Spleen (tissue), 11 donors: ENCODE results near the gene CUZD1. TPM values are rescaled to one million over a fixed set of nuclear protein-coding genes. Genes with fewer than 3 reads are reported as not detected.

ENCODE experiments used
- DNase-seq: peaks from one replicate; pipeline ENCODE4 v3.0.0-alpha.2; 2020
- H3K27ac ChIP-seq, 8 donors: fragments of 200-600 bp; sonication (generic) in 7 of 8; 1 replicate in 4 of 8; 2 replicates in 4 of 8; pipeline versions ENCODE4 v1.5.0 to v1.8.0; 2016 to 2021; ENCODE audit warnings: inconsistent platforms in 4 of 8, mild to moderate bottlenecking in 4 of 8, moderate library complexity in 1 of 8
- H3K27me3 ChIP-seq, 7 donors: fragments of 200-600 bp; sonication (generic) in 6 of 7; replicated peaks in 1 of 7; 1 replicate in 4 of 7; 2 replicates in 3 of 7; pipeline versions ENCODE4 v1.5.0 to v1.8.0; 2016 to 2021; ENCODE audit warnings: inconsistent platforms in 3 of 7, mild to moderate bottlenecking in 1 of 7
- H3K36me3 ChIP-seq, 6 donors: fragments of 200-600 bp; sonication (generic) in 5 of 6; 1 replicate in 4 of 6; 2 replicates in 2 of 6; pipeline versions ENCODE4 v1.5.0 to v1.8.0; 2016 to 2021; ENCODE audit warnings: inconsistent platforms in 2 of 6
- H3K4me1 ChIP-seq, 6 donors: fragments of 200-600 bp; sonication (generic) in 5 of 6; 1 replicate in 3 of 6; 2 replicates in 3 of 6; pipeline versions ENCODE4 v1.5.0 to v1.8.0; 2016 to 2021; ENCODE audit warnings: inconsistent platforms in 3 of 6
- H3K4me3 ChIP-seq, 8 donors: fragments of 200-600 bp; sonication (generic) in 7 of 8; 1 replicate in 4 of 8; 2 replicates in 4 of 8; pipeline versions ENCODE4 v1.5.0 to v1.8.0; 2016 to 2021; ENCODE audit warnings: inconsistent platforms in 4 of 8, mild to moderate bottlenecking in 4 of 8, moderate library complexity in 2 of 8
- H3K9me3 ChIP-seq, 8 donors: fragments of 200-600 bp; sonication (generic) in 7 of 8; 1 replicate in 4 of 8; 2 replicates in 4 of 8; pipeline versions ENCODE4 v1.5.0 to v1.8.0; 2016 to 2021; ENCODE audit warnings: inconsistent platforms in 4 of 8
- POLR2A ChIP-seq, 3 donors: fragments of 450-650 bp; IDR thresholded peaks; one replicate each; pipeline ENCODE4 v1.5.1; 2017; ENCODE audit warnings: antibody characterized with exemption in 3 of 3, mild to moderate bottlenecking in 1 of 3
- POLR2AphosphoS5 ChIP-seq, 3 donors: sonication (generic); formaldehyde crosslinking; IDR thresholded peaks; one replicate each; pipeline ENCODE4 v1.5.1; 2017; ENCODE audit warnings: antibody characterized with exemption in 3 of 3
- WGBS, 5 donors: extraction: QIAGEN DNeasy Blood & Tissue Kit in 3 of 5; methylation state at CpG; one replicate each; pipeline versions ENCODE4 v1.1.5 to v1.1.7; 2013 to 2018; 5-methylcytosine and 5-hydroxymethylcytosine counted together
- intact Hi-C: fragments of 100-400 bp; cut with DNase I; formaldehyde crosslinking; loops from one replicate; pipeline ENCODE4 v1.15.0; 2023; ENCODE audit warnings: low total_unique reads
- polyA plus RNA-seq, 3 donors: library from polyadenylated mRNA; stranded (reverse); fragments of 200-250 nt; gene quantifications; one replicate each; pipeline ENCODE4 v1.2.1, GENCODE V29; 2013
- total RNA-seq, 7 donors: library from RNA; depleted of rRNA in 3 of 7; stranded (reverse); fragments of >200 nt in 3 of 7; fragmentation: NEBNext Ultra II Directional in 4 of 7; extraction: Animal tissue kit (Norgen Biotek cat#: 25700) in 4 of 7; gene quantifications; one replicate each; pipeline versions ENCODE4 v1.1.0 to v1.2.1, GENCODE V29; 2016 to 2021
- TF ChIP-seq, protein P1 (sequence below), 11 experiments: fragments of 200-600 bp in 7 of 11; fragments of 450-650 bp in 4 of 11; sonication (generic) in 4 of 11; IDR thresholded peaks in 8 of 11; conservative IDR thresholded peaks in 3 of 11; 1 replicate in 7 of 11; 2 replicates in 4 of 11; pipeline versions ENCODE4 v1.4.0 to v1.8.0; 2016 to 2021; ENCODE audit warnings: antibody characterized with exemption in 11 of 11, inconsistent platforms in 4 of 11, mild to moderate bottlenecking in 1 of 11
- donor health status: healthy with polysubstance abuse.
- donor health status: DM: no; HTN: no; CAD: no; lungs with moderate emphysema.
- donor health status: DM: no; HTN: no; CAD: no.
- donor health status: Bipolar disorder and iron deficiency.
- donor health status: healthy.
- donor health status: DM: no; HTN: no; CAD: no.
- donor health status: DM: yes; HTN: yes; CAD: no.

CUZD1 gene
- total and polyA plus RNA-seq, 10 donors, result 1.1 to 2.5 (median 1.8) TPM

DNA sequence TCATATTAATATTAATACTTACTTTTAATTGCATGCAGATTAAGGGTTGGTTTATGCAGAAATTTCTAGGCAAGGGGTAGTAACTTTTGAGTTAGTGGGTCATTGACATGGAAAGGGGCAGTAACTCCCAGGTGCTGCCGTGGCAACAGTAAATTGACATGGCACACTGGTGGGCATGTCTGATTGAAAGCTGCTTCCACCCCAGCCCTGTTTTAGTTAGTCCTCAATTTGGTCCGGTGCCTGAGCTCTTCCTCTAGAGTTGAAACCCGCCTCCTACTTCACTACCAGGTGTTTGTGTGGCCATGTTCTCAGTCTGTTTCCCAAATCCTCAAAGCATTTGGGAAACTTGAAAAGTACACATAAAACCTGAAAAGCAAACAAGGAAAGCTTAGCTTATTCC is 18.4 kb downstream of the CUZD1 start:
- no peak for DNase-seq
- no peaks in the 10 kb centered on the region for H3K9me3 ChIP-seq
- no peak overlapping the region for H3K27ac ChIP-seq
- no peaks in the 10 kb centered on the region for H3K4me1 ChIP-seq
- peaks cover 0 to 18% (median 5%) of the 10 kb centered on the region in 6 donors for H3K36me3 ChIP-seq
- intact Hi-C loops, result no loop called here
- 80 to 95% (median 90%) methylated on average over 3 of the region's 3 CpGs for WGBS, 5 donors
- H3K27me3 ChIP-seq, result peaks cover 0 to 21% (median 0%) of the 10 kb centered on the region in 7 donors
- TF ChIP-seq, protein P1, sequence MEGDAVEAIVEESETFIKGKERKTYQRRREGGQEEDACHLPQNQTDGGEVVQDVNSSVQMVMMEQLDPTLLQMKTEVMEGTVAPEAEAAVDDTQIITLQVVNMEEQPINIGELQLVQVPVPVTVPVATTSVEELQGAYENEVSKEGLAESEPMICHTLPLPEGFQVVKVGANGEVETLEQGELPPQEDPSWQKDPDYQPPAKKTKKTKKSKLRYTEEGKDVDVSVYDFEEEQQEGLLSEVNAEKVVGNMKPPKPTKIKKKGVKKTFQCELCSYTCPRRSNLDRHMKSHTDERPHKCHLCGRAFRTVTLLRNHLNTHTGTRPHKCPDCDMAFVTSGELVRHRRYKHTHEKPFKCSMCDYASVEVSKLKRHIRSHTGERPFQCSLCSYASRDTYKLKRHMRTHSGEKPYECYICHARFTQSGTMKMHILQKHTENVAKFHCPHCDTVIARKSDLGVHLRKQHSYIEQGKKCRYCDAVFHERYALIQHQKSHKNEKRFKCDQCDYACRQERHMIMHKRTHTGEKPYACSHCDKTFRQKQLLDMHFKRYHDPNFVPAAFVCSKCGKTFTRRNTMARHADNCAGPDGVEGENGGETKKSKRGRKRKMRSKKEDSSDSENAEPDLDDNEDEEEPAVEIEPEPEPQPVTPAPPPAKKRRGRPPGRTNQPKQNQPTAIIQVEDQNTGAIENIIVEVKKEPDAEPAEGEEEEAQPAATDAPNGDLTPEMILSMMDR (IDR thresholded peaks at IDR 0.05 in 8 of 11, conservative IDR thresholded peaks at IDR 0.05 in 3 of 11), result no peak
- TF ChIP-seq POLR2A (IDR thresholded peaks at IDR 0.05), result no peak
- no peak for TF ChIP-seq POLR2AphosphoS5 (IDR thresholded peaks at IDR 0.05)
- H3K4me3 ChIP-seq, result no peak overlapping the region

DNA sequence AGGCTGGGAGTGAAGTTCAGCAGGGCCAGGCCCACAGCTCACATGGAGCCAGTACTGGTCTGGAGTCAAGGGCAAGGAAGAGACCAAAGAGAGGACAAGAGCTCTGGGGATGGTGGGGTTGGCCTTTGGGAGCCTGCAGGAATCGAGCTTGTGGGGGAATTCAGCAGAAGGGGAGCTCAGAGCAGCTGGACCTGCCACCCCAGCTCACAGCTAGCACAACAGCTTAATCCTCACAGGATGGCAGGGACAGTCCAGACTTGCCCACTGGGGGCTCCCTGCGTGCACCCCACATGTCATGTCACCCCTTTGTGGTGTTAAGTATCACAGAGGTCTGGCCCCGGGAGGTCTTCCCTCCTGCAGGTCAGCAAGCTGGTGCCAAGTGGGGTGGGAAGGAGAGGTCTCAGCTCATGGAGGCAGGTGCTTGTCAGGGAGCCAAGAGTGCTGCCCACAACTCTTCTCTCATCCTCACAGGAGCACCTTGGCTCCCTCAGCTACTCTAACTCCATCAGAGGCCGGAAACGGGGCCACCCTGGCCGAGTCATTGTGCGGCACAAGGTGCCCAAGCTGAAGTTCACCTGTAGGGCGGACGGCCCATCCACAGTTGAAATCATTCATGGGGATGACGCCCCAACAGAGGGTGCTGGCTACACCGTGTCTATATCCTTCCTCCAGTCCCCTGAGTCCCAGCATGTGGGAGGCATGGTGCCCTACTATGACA is 22.5 kb downstream of the CUZD1 start:
- no peak for DNase-seq
- TF ChIP-seq, protein P1 (IDR thresholded peaks at IDR 0.05 in 8 of 11, conservative IDR thresholded peaks at IDR 0.05 in 3 of 11), result no peak
- TF ChIP-seq POLR2AphosphoS5 (IDR thresholded peaks at IDR 0.05), result no peak
- TF ChIP-seq POLR2A (IDR thresholded peaks at IDR 0.05), result no peak
- no peaks in the 10 kb centered on the region for H3K9me3 ChIP-seq
- no peak overlapping the region for H3K4me3 ChIP-seq
- H3K27ac ChIP-seq, result no peak overlapping the region
- intact Hi-C loops, result no loop called here
- peaks cover 0 to 46% (median 8%) of the 10 kb centered on the region in 7 donors for H3K27me3 ChIP-seq
- no peaks in the 10 kb centered on the region for H3K4me1 ChIP-seq
- H3K36me3 ChIP-seq, result no peaks in the 10 kb centered on the region
- 81 to 86% (median 83%) methylated on average over 6 to 11 of the region's 11 CpGs for whole genome bisulfite sequencing, 5 donors

DNA sequence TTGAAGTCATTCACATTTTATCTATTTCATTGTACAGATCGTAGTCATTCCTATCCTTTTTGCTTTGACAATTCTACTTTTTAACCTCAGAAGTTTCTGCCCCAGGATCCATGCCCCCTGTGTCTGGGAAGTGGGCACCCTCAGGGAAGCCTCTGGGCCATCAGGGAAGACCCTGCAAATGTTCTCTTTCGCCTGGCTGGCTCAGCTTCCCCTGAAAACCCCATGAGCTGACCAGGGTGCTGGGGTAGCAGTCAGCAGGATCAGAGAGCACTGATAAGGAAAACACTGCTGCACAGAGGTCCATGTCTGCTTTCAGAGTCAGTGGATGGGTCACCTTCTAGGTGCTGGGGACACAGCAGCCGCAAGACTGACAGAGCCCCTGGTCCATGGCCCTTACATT is 23.8 kb downstream of the CUZD1 start:
- no peak for DNase-seq
- H3K4me1 ChIP-seq, result no peaks in the 10 kb centered on the region
- WGBS, 5 donors, result 71 to 82% (median 76%) methylated on average over 3 of the region's 3 CpGs
- H3K27me3 ChIP-seq, result peaks cover 0 to 55% (median 5%) of the 10 kb centered on the region in 7 donors
- no peak overlapping the region for H3K27ac ChIP-seq
- no peak overlapping the region for H3K4me3 ChIP-seq
- TF ChIP-seq POLR2AphosphoS5 (IDR thresholded peaks at IDR 0.05) (no peak), POLR2A (IDR thresholded peaks at IDR 0.05) (no peak)
- TF ChIP-seq, protein P1 (IDR thresholded peaks at IDR 0.05 in 8 of 11, conservative IDR thresholded peaks at IDR 0.05 in 3 of 11), result no peak
- no peaks in the 10 kb centered on the region for H3K9me3 ChIP-seq
- intact Hi-C loops, result no loop called here
- no peaks in the 10 kb centered on the region for H3K36me3 ChIP-seq

DNA sequence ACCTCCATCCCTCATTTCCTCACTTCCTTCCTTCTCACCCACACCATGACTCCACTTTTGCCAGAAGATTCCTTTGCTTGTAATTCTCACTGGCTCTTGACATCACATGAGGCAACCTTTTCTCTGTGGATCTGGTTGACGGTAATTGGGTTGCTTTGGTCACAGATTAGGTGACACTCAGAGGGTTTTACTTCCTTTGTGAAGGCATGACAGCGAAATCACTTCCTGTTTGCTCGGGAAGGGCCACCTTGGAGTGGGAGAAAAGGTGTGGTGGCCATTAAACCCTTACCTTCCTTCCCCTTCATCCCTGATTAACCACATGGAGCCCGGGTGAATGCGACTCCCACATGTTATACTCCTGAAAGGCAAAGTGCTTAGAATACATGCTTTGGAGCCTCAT is 30.2 kb downstream of the CUZD1 start:
- WGBS, 5 donors, result 61 to 71% (median 63%) methylated on average over 5 of the region's 5 CpGs
- Histone ChIP-seq H3K4me3 (no peak overlapping the region), H3K9me3 (no peaks in the 10 kb centered on the region), H3K27ac (no peak overlapping the region), H3K4me1 (no peaks in the 10 kb centered on the region), H3K27me3 (peaks cover 0 to 35% (median 5%) of the 10 kb centered on the region in 7 donors), H3K36me3 (no peaks in the 10 kb centered on the region)
- intact Hi-C loops, result no loop called here
- DNase-seq, result no peak
- no peak for TF ChIP-seq POLR2AphosphoS5 (IDR thresholded peaks at IDR 0.05)
- TF ChIP-seq POLR2A (IDR thresholded peaks at IDR 0.05), result no peak
- TF ChIP-seq, protein P1 (IDR thresholded peaks at IDR 0.05 in 8 of 11, conservative IDR thresholded peaks at IDR 0.05 in 3 of 11), result no peak
